Keratinocyte (primary cell): ENCODE data around the gene RIPOR2. TPM values are rescaled to one million over a fixed set of nuclear protein-coding genes. Genes with fewer than 3 reads are reported as not detected.

Experiments
- DNase-seq: peaks from one replicate; pipeline ENCODE4 v3.0.0-alpha.2; 2011; ENCODE audit warnings: low read depth, missing footprints, low spot score
- FAIRE-seq: peaks from 2 replicates; lab custom pipeline; 2011; peaks lifted over from hg19 to GRCh38; lab: Jason Lieb, UNC
- H2AFZ ChIP-seq: 2 replicates; pipeline ENCODE4 v1.6.0; 2012; ENCODE audit warnings: low read length, control low read depth, inconsistent platforms; ENCODE audit not compliant: control insufficient read depth
- H3K27ac ChIP-seq: 2 replicates; pipeline ENCODE4 v1.5.1; 2011; ENCODE audit warnings: low read length; ENCODE audit not compliant: control insufficient read depth, insufficient read depth
- H3K27me3 ChIP-seq: 3 replicates; pipeline ENCODE4 v1.6.0; 2011; ENCODE audit warnings: low read length; ENCODE audit not compliant: control insufficient read depth, insufficient read depth; ENCODE audit errors: extremely low read depth
- H3K36me3 ChIP-seq, 2 experiments: 2 replicates in 1 of 2; 3 replicates in 1 of 2; pipeline ENCODE4 v1.5.1; 2011; ENCODE audit warnings: low read length in 2 of 2, mild to moderate bottlenecking in 1 of 2; ENCODE audit not compliant: control insufficient read depth in 2 of 2, insufficient read depth in 2 of 2; ENCODE audit errors: extremely low read depth in 1 of 2
- H3K4me1 ChIP-seq: 3 replicates; pipeline ENCODE4 v1.5.1; 2011; ENCODE audit warnings: low read length; ENCODE audit not compliant: control insufficient read depth, insufficient read depth; ENCODE audit errors: extremely low read depth
- H3K4me2 ChIP-seq: 3 replicates; pipeline ENCODE4 v1.6.0; 2011; ENCODE audit warnings: low read depth, low read length; ENCODE audit not compliant: control insufficient read depth, insufficient read depth; ENCODE audit errors: extremely low read depth
- H3K4me3 ChIP-seq, 3 experiments: fragments of 200-600 bp in 1 of 3; sonication (generic) in 1 of 3; 2 replicates in 2 of 3; 3 replicates in 1 of 3; pipeline ENCODE4 v1.5.1; 2011 to 2016; ENCODE audit warnings: low read length in 3 of 3, mild to moderate bottlenecking in 3 of 3, control low read depth in 2 of 3, inconsistent platforms in 1 of 3, low read depth in 1 of 3, mixed read lengths in 1 of 3, mixed run types in 1 of 3, moderate library complexity in 1 of 3; ENCODE audit not compliant: control insufficient read depth in 2 of 3, insufficient read depth in 2 of 3; ENCODE audit errors: extremely low read depth in 1 of 3
- H3K79me2 ChIP-seq: 2 replicates; pipeline ENCODE4 v1.6.0; 2012; ENCODE audit warnings: low read length; ENCODE audit not compliant: control insufficient read depth, insufficient read depth
- H3K9ac ChIP-seq: 3 replicates; pipeline ENCODE4 v1.6.0; 2011; ENCODE audit warnings: low read length; ENCODE audit not compliant: control insufficient read depth, insufficient read depth; ENCODE audit errors: extremely low read depth
- H3K9me1 ChIP-seq: 3 replicates; pipeline ENCODE4 v1.6.0; 2011; ENCODE audit warnings: low read length; ENCODE audit not compliant: control insufficient read depth, insufficient read depth; ENCODE audit errors: extremely low read depth
- H3K9me3 ChIP-seq: 2 replicates; pipeline ENCODE4 v1.5.1; 2012; ENCODE audit warnings: low read depth, low read length; ENCODE audit not compliant: control insufficient read depth
- H4K20me1 ChIP-seq: 3 replicates; pipeline ENCODE4 v1.6.0; 2011; ENCODE audit warnings: low read length; ENCODE audit not compliant: control insufficient read depth, insufficient read depth; ENCODE audit errors: extremely low read depth
- EZH2 ChIP-seq: IDR thresholded peaks from one replicate; pipeline ENCODE4 v1.6.1; 2012; ENCODE audit warnings: inconsistent platforms, mild to moderate bottlenecking, low read length, moderate library complexity
- dilution Hi-C: fragments of 300-500 bp; cut with MboI; formaldehyde crosslinking; loops from one replicate; pipeline ENCODE4 v1.7.0; 2020; ENCODE audit warnings: low sequenced_read_pairs; ENCODE audit not compliant: extremely low pct_ligation_motif_present
- polyA plus RNA-seq, 5 experiments: library from polyadenylated mRNA; depleted of rRNA in 3 of 5; stranded (reverse) in 3 of 5; stranded (forward) in 1 of 5; unstranded in 1 of 5; fragments of >200 nt; gene quantifications; 1 replicate in 1 of 5; 2 replicates in 3 of 5; 3 replicates in 1 of 5; pipeline versions ENCODE4 v1.2.1 to v1.2.3, GENCODE V29; 2011 to 2012; ENCODE audit warnings: missing spikeins in 2 of 5, low read depth in 1 of 5, low replicate concordance in 1 of 5
- TF ChIP-seq, protein P1 (sequence below), 3 experiments: IDR thresholded peaks in 1 of 3; conservative IDR thresholded peaks in 1 of 3; optimal IDR thresholded peaks in 1 of 3; 2 replicates in 2 of 3; 3 replicates in 1 of 3; pipeline versions ENCODE3 to v1.5.1; 2011; ENCODE audit warnings: low read length in 3 of 3, mild to moderate bottlenecking in 3 of 3, moderate library complexity in 2 of 3, control low read depth in 1 of 3, inconsistent platforms in 1 of 3; ENCODE audit not compliant: insufficient read depth in 2 of 3; ENCODE audit errors: extremely low read depth in 1 of 3

RIPOR2 gene
- polyA plus RNA-seq, 1 donor (not counting 4 experiments of a cell fraction or from before 2014, with no cell fraction given), result 0.07 TPM

DNA sequence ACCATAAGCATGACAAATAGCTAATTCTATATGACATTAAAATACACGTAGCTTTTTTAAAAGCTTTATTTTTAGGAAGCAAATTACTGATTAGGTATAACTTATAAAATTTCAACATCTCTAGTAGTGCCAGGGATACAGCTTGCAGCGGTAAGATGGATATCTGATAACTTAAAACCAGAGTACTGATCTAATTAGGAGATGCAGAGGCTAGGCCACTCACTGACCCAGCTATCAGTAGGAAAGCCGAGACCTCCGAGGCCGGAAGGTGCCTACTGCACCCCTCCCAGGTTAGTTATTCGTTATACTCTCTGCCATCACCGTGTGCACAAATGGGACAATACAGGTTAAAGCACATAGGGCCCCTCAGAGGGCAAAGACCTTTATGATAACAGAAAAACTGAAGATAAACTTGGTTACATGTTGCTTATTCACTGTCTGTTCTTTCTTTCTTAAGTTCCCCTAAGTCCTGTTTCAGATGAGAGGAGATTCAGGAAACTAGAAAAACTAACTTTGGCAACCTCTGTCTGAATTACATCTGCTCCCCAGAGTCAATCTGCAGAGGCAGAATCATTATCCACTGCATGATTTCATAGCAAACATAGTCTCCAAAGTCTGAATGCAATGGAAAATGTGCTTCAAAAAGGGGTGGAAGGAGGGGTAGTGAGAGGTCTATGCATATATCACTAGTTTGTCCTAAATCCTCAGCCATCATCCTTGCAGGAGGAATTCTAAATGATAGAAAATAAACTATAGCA, 60.8 kb downstream of the RIPOR2 start:
- no peak overlapping the region for H3K4me3 ChIP-seq
- DNase-seq, result no peak
- dilution Hi-C loops, result loop anchor here (25.0 kb wide), 1 partner anchor 112 kb away; no protein-coding TSS in a partner anchor

DNA sequence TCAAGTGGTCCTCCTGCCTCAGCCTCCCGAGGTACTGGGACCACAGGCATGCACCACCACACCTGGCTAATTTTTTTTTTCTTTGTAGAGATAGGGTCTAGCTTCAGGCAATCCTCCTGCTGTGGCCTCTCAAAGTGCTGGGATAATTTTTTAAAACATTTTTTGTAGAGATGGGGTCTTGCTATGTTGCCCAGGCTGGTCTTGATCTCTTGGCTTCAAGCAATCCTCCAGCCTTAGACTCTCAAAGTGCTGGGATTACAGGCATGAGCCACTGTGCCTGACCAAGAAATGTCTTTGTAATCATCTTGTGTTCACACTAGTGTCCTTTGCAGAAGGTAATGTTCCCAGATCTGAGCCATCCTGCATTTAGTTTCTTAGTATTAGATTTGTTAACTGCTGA, 61.6 kb downstream of the RIPOR2 start:
- H2AFZ ChIP-seq, result no peak overlapping the region
- FAIRE-seq (no peak), DNase-seq (no peak)
- H4K20me1 ChIP-seq, result no peaks in the 10 kb centered on the region
- no peaks in the 10 kb centered on the region for H3K79me2 ChIP-seq
- H3K27me3 ChIP-seq, result no peaks in the 10 kb centered on the region
- H3K4me3 ChIP-seq, result no peak overlapping the region
- H3K4me1 ChIP-seq, result no peaks in the 10 kb centered on the region
- H3K9me3 ChIP-seq, result no peaks in the 10 kb centered on the region
- H3K36me3 ChIP-seq, result no peaks in the 10 kb centered on the region
- H3K4me2 ChIP-seq, result no peak overlapping the region
- no peak overlapping the region for H3K27ac ChIP-seq
- dilution Hi-C loops, result loop anchor here (25.0 kb wide), 1 partner anchor 113 kb away; no protein-coding TSS in a partner anchor
- H3K9ac ChIP-seq, result no peak overlapping the region
- TF ChIP-seq, protein P1, sequence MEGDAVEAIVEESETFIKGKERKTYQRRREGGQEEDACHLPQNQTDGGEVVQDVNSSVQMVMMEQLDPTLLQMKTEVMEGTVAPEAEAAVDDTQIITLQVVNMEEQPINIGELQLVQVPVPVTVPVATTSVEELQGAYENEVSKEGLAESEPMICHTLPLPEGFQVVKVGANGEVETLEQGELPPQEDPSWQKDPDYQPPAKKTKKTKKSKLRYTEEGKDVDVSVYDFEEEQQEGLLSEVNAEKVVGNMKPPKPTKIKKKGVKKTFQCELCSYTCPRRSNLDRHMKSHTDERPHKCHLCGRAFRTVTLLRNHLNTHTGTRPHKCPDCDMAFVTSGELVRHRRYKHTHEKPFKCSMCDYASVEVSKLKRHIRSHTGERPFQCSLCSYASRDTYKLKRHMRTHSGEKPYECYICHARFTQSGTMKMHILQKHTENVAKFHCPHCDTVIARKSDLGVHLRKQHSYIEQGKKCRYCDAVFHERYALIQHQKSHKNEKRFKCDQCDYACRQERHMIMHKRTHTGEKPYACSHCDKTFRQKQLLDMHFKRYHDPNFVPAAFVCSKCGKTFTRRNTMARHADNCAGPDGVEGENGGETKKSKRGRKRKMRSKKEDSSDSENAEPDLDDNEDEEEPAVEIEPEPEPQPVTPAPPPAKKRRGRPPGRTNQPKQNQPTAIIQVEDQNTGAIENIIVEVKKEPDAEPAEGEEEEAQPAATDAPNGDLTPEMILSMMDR (optimal IDR thresholded peaks at IDR 0.05 in 1 of 3, IDR thresholded peaks at IDR 0.05 in 1 of 3, conservative IDR thresholded peaks at IDR 0.05 in 1 of 3; ENCODE audit: extremely low read depth in 1 of 3, insufficient read depth in 2 of 3, low read length in 3 of 3), result no peak
- TF ChIP-seq EZH2, result no peak
- H3K9me1 ChIP-seq, result no peaks in the 10 kb centered on the region

More for the DNA sequence above, 60.8 kb downstream of the RIPOR2 start:
- H3K9me1 ChIP-seq, result no peaks in the 10 kb centered on the region
- no peaks in the 10 kb centered on the region for H3K9me3 ChIP-seq
- H3K27ac ChIP-seq, result no peak overlapping the region
- no peak for FAIRE-seq
- H2AFZ ChIP-seq, result no peak overlapping the region
- no peaks in the 10 kb centered on the region for H4K20me1 ChIP-seq
- no peak overlapping the region for H3K9ac ChIP-seq
- no peaks in the 10 kb centered on the region for H3K4me1 ChIP-seq
- H3K79me2 ChIP-seq, result no peaks in the 10 kb centered on the region
- TF ChIP-seq, protein P1 (optimal IDR thresholded peaks at IDR 0.05 in 1 of 3, IDR thresholded peaks at IDR 0.05 in 1 of 3, conservative IDR thresholded peaks at IDR 0.05 in 1 of 3; ENCODE audit: extremely low read depth in 1 of 3, insufficient read depth in 2 of 3, low read length in 3 of 3), result no peak
- no peak for TF ChIP-seq EZH2
- H3K4me2 ChIP-seq, result no peak overlapping the region
- no peaks in the 10 kb centered on the region for H3K27me3 ChIP-seq
- no peaks in the 10 kb centered on the region for H3K36me3 ChIP-seq
